Fibroblast of upper back skin (primary cell): ENCODE measurements around the gene PCBP1.
A peak's percentile ranks its signal among the peaks of the same experiment; 100 is the strongest.
"Not testable (repeated sequence)": the region's sequence is repeated elsewhere in the genome, so short reads cannot be mapped to it uniquely, and the experiment has no call there.

ENCODE experiments used
- DNase-seq: peaks from one replicate; pipeline ENCODE4 v3.0.0-alpha.2; 2013

PCBP1 gene

GRCh38 chr2:70086838-70087701 is at the start of gene PCBP1:
Gene PCBP1, plus strand, starts transcription at chr2:70087477. Its CDS starts 267 bp downstream, at chr2:70087744.
- peak; percentile 94 for DNase-seq

GRCh38 chr2:70039366-70039765 is 47.9 kb upstream of the PCBP1 start:
- DNase-seq, result no peak

DNA sequence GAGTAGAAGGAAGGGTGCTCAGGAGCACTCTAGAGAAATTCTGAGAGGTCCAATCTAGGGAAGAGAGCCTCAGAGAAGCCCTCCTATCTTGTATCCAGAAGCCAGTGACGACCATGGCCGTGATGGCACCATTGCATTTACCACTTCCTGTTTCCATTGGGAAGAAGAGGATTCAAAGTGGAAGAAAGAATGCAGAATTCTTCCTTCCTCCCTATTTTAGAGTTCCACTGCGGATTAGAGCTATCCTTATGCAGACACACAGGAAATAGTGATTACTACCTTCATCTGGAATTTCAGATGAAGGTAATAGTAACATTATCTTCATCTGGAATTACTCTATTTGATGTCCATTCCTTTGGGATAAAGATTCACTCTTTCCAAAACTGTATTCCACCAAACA is 45.6 kb upstream of the PCBP1 start:
- DNase-seq, result peak; percentile 58

- no peak for DNase-seq
These were observed 45.0 kb upstream of the PCBP1 start for GRCh38 chr2:70042246-70042645.

GRCh38 chr2:70043252-70043875 is 43.9 kb upstream of the PCBP1 start:
- no peak for DNase-seq

GRCh38 chr2:70044290-70045040 is 42.8 kb upstream of the PCBP1 start:
- no peak for DNase-seq

GRCh38 chr2:70045405-70045804 is 41.9 kb upstream of the PCBP1 start:
- no peak for DNase-seq

- DNase-seq, result no peak
These were observed 41.3 kb upstream of the PCBP1 start for GRCh38 chr2:70045932-70046331.

- no peak for DNase-seq
These were observed 40.7 kb upstream of the PCBP1 start for GRCh38 chr2:70046534-70046933.

- no peak for DNase-seq
These were observed 39.8 kb upstream of the PCBP1 start for GRCh38 chr2:70047451-70047850.

DNA sequence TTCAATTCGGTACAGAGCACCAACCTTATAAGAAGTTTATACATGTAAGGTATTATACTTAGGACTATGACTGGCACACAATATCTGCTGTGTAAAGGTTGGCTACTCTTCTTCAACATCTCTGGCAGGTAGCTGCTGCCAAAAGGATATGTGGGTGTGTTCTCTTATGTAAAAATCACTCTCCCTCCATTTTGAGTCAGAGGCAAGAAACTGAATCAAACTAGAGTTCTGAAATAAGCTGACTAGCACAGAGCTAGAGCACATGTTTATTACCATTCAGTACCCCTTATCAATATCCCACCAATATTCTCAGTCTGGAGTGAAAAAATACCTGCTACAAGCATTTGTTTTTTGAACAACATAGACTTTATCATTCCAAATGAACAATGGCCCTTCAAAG is 38.0 kb upstream of the PCBP1 start:
- no peak for DNase-seq

DNA sequence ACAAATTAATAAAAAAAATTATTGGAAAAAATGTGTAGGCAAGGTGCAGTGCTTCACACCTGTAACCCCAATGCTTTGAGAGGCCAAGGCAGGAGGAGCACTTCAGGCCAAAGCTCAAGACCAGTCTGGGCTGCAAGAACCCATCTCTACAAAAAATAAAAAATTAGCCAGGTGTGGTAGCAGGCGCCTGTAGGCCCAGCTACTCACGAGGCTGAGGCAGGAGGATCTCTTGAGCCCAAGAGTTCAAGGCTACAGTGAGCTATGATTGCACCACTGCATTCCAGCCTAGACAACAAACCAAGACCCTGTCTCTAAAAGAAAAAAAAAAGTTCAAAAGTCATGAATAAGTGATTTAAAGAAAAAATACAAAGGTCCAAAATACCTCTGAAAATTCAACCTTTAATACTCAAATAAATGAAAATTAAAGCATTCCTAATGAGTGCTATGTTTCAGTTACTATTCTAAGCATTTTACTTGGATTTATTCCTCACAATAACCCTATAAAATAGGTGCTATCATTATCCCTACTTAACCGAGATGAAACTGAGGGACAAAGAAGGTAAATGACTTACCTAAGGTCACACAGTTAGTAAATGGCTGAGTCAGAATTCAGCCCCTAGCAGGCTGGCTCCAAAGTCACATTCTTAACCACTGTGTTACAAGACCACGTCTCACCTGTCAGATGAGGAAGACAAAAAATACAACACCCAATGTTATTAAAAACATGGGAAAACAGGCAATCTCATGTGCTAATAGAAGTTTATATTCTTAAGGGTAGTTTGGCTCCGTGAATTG is 36.4 kb upstream of the PCBP1 start:
- no peak for DNase-seq

- DNase-seq, result not testable (repeated sequence)
These were observed 32.0 kb upstream of the PCBP1 start for GRCh38 chr2:70055259-70055658.

DNA sequence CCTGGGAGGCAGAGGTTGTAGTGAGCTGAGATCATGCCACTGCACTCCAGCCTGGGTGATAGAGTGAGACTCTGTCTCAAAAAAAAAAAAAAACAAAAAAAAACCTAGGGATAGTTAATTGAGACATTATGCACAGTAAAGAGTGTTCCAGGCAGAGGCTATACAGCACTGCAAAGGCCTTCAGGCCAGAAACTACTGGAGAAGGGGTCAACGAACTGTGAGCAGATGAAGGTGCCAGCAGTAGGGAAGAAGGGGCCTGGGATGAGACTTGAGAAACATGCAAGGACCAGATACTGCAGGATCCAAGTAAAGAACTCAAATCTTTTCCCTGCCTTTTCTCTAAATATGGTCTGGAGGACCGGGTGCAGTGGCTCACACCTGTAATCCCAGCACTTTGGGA is 26.0 kb upstream of the PCBP1 start:
- DNase-seq, result no peak

DNA sequence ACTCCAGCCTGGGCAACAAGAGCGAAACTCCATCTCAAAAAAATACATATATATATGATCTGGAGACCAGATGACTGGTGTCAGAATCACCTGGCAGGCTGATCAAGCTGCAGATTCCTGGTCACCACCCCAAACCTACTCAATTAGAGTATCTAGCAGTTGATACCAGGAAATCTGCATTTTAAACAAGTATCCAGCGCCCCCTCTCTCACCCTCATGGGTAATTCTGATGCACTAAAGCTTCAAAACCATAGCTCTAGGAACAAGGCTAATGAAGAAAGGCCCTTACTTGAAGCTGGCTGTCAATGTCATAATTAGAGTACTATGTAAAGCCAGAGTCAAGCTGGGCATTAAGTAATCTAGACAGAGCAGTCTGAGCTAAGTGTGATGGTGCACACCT is 25.0 kb upstream of the PCBP1 start:
- DNase-seq, result no peak

GRCh38 chr2:70068119-70068518 is 19.2 kb upstream of the PCBP1 start:
- DNase-seq, result no peak

GRCh38 chr2:70069049-70069448 is 18.2 kb upstream of the PCBP1 start:
- no peak for DNase-seq

- peak; percentile 87 for DNase-seq
These were observed 16.6 kb upstream of the PCBP1 start for GRCh38 chr2:70070542-70071268.

DNA sequence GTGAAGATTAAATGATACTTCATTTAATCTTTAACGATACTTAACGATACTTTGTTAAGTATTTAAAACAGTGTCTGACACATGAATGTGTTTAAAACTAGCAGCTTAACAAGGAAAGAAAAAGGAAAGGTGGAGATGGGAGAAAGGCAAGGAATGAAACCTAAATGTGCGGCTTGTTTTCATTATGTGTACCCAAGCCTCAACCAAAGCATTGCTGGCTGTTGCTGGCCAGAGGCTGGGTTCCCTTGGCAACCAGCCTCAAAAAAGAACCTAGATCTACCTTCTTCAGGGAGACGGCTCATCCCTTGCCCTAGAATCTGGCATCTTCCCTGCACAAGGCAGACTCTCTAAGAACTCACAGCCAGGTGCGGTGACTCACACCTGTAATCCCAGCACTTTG is 13.8 kb upstream of the PCBP1 start:
- DNase-seq, result no peak

- DNase-seq, result no peak
These were observed 8.9 kb upstream of the PCBP1 start for GRCh38 chr2:70078384-70078783.

GRCh38 chr2:70080610-70081200 is 6.6 kb upstream of the PCBP1 start:
- DNase-seq, result no peak

DNA sequence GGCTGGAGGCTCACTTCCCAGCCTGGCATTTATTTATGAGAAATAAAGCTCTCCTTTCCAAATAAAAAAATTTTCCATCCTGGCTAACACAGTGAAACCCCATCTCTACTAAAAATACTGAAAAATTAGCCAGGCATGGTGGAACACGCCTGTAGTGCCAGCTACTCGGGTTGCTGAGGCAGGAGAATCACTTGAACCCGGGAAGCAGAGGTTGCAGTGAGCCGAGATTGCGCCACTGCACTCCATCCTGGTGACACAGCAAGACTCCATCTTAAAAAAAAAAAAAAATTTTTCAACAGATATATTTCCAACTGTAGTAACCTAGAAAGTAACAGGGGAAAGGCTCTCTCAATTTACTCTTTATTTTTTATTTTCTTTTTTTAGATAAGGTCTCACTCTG is 6.1 kb upstream of the PCBP1 start:
- DNase-seq, result no peak
